NCI-H69 (cell line): ENCODE data around the gene LRRC23.
A peak's percentile ranks its signal among the peaks of the same experiment; 100 is the strongest.
"Not testable (repeated sequence)": the region's sequence is repeated elsewhere in the genome, so short reads cannot be mapped to it uniquely, and the experiment has no call there.

ENCODE experiments used
- DNase-seq: peaks from one replicate; lab custom pipeline; 2025; lab: John Stamatoyannopoulos, UW

LRRC23 gene

GRCh38 chr12:6904280-6905276 is at the start of gene LRRC23:
TSS of gene LRRC23 (plus strand) at chr12:6904822. CDS start at chr12:6905634, 812 bp downstream.
- peak; percentile 99 for DNase-seq

- DNase-seq = no peak
These were observed 49.3 kb upstream of the LRRC23 start for GRCh38 chr12:6855322-6855721.

- no peak for DNase-seq
These were observed 45.8 kb upstream of the LRRC23 start for GRCh38 chr12:6858799-6859198.

- no peak for DNase-seq
These were observed 44.5 kb upstream of the LRRC23 start for GRCh38 chr12:6860116-6860515.

- no peak for DNase-seq
These were observed 43.7 kb upstream of the LRRC23 start for GRCh38 chr12:6860942-6861341.

GRCh38 chr12:6861391-6861790 is 43.2 kb upstream of the LRRC23 start:
- DNase-seq = no peak

GRCh38 chr12:6863033-6863432 is 41.6 kb upstream of the LRRC23 start:
- no peak for DNase-seq

- DNase-seq = no peak
These were observed 40.9 kb upstream of the LRRC23 start for GRCh38 chr12:6863586-6864321.

- not testable (repeated sequence) for DNase-seq
These were observed 39.3 kb upstream of the LRRC23 start for GRCh38 chr12:6865307-6865706.

- DNase-seq = peak; percentile 37
These were observed 38.3 kb upstream of the LRRC23 start for GRCh38 chr12:6866163-6866919.

- DNase-seq = no peak
These were observed 37.7 kb upstream of the LRRC23 start for GRCh38 chr12:6866920-6867412.

- DNase-seq = peak; percentile 90
These were observed 37.0 kb upstream of the LRRC23 start, which contains the start of gene TPI1 for GRCh38 chr12:6867413-6868210. TSS of gene TPI1 (plus strand) at chr12:6867531. CDS start at chr12:6867567, 36 bp downstream.

- DNase-seq = peak; percentile 28
These were observed 36.2 kb upstream of the LRRC23 start for GRCh38 chr12:6868211-6869048.

GRCh38 chr12:6869049-6870021 is 35.3 kb upstream of the LRRC23 start:
- peak; percentile 82 for DNase-seq

- not testable (repeated sequence) for DNase-seq
These were observed 34.3 kb upstream of the LRRC23 start for GRCh38 chr12:6870304-6870703.

GRCh38 chr12:6871052-6871957 is 33.3 kb upstream of the LRRC23 start:
- peak; percentile 58 for DNase-seq
